ENCODE measurements around the gene SLC9A5.

Gene SLC9A5

DNA sequence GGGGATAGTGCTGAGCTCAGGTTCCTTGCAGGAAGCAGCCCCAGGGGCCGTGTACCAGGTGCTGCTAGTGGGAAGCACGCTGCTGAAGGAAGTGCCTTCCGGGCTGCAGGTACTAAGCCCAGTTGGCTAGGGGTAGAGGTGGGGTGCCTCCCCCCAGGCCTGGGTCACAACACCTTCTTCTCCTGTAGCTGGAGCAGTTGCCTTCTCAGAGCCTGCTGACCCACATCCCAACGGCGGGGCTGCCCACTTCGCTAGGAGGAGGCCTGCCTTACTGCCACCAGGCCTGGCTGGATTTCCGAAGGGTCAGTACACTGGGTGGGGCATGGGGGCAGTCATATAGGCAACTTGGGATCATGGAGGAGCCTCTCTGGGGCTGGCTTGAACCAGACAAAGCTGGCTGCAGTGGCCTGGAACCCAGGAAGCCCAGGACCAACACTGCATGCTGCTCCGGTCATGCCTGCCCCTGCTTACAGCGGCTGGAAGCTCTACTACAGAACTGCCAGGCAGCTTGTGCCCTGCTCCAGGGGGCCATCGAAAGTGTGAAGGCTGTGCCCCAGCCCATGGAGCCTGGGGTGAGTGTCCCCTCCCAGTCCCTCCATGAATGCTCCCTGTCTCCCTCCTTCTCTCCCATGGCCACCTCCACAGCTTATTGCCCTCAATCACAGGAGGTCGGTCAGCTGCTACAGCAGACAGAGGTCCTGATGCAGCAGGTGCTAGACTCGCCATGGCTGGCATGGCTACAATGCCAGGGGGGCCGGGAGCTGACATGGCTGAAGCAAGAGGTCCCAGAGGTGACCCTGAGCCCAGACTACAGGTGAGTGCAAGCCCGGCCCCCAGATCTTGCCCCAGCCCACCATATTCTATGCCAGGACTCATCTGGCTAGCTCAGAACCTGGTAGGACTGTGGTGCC lies 33.0 kb downstream of the SLC9A5 start:
- CTCF ChIA-PET = interaction anchor here (0.7 to 1.8 kb wide), 9 partner anchors 8 to 239 kb away, joined by 3 to 7 read pairs (median 3); partner anchors contain the start of genes SLC9A5 and ZDHHC1

DNA sequence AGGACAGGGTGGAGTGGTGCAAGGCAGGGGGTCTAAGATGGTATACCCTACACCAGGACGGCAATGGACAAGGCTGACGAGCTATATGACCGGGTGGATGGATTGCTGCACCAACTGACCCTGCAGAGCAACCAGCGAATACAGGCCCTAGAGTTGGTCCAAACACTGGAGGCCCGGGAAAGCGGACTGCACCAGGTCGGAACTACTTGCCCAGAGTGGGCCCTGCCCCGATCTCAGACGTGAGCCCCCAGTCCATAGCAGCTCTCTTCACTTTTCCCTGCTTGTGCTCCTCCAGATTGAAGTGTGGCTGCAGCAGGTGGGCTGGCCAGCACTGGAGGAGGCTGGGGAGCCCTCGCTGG lies 33.6 kb downstream of the SLC9A5 start:
- CTCF ChIA-PET = interaction anchor here (0.7 to 1.4 kb wide), 5 partner anchors 11 to 239 kb away, joined by 3 to 7 read pairs (median 3); partner anchors contain the start of genes SLC9A5 and ZDHHC1
- POLR2A ChIA-PET = no interaction called here
- no peak overlapping the region for H3K4me3 ChIP-seq (ENCODE audit: low read depth, low read length)
- TF ChIP-seq, protein P1, sequence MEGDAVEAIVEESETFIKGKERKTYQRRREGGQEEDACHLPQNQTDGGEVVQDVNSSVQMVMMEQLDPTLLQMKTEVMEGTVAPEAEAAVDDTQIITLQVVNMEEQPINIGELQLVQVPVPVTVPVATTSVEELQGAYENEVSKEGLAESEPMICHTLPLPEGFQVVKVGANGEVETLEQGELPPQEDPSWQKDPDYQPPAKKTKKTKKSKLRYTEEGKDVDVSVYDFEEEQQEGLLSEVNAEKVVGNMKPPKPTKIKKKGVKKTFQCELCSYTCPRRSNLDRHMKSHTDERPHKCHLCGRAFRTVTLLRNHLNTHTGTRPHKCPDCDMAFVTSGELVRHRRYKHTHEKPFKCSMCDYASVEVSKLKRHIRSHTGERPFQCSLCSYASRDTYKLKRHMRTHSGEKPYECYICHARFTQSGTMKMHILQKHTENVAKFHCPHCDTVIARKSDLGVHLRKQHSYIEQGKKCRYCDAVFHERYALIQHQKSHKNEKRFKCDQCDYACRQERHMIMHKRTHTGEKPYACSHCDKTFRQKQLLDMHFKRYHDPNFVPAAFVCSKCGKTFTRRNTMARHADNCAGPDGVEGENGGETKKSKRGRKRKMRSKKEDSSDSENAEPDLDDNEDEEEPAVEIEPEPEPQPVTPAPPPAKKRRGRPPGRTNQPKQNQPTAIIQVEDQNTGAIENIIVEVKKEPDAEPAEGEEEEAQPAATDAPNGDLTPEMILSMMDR (IDR thresholded peaks at IDR 0.05; ENCODE audit: insufficient read depth, low read length, missing control alignments) = no peak
- no peak for DNase-seq (ENCODE audit: low read depth, low spot score)

More for the DNA sequence above, 33.0 kb downstream of the SLC9A5 start:
- DNase-seq (ENCODE audit: low read depth, low spot score) = no peak
- TF ChIP-seq, protein P1 (IDR thresholded peaks at IDR 0.05; ENCODE audit: insufficient read depth, low read length, missing control alignments) = no peak
- POLR2A ChIA-PET = no interaction called here
- H3K4me3 ChIP-seq (ENCODE audit: low read depth, low read length) = no peak overlapping the region

DNA sequence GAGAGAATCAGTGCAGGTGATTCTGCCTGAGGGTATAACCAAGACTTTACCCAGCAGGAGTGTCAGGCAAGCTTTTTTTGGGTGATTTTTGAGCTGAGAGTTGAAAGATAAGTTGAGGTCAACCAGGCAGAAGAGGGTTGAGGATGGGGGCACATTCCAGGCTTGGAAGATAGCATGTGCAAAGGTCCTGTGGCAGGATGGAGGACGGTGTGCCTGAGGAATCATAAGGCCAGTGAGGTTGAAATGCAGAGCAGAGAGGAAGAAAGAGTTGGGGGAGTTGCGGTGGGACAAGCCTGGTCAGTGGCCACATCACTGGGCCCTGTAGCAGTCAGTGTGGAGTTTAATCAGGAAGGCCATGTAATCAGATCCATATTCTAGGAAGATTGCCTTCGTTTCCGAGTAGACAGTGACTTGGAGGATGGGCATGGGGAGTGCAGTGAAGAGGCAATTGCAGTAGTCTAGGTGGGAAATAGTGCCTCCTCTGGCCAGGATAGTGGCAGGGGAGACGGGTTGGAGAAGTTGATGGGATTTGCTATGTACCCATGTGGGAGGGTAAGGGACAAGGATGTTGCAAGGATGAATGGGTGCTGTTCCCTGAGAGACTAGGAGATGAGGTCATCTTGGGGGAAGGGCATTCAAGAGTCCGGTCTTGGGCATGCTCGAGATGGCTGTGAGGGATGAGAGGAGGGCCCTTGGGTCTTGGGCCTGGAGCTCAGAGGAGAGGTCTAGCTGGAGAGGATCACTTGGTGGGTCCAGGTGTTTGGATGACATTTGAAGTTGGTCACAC lies 34.5 kb downstream of the SLC9A5 start:
- DNase-seq (ENCODE audit: low read depth, low spot score) = no peak
- H3K4me3 ChIP-seq (ENCODE audit: low read depth, low read length) = no peak overlapping the region
- POLR2A ChIA-PET = interaction anchor here (1.0 kb wide), 1 partner anchor 39 kb away, joined by 3 read pairs; no protein-coding TSS in a partner anchor
- TF ChIP-seq, protein P1 (IDR thresholded peaks at IDR 0.05; ENCODE audit: insufficient read depth, low read length, missing control alignments) = no peak
- CTCF ChIA-PET = interaction anchor here (1.0 to 5.8 kb wide), 6 partner anchors 12 to 238 kb away, joined by 3 to 46 read pairs (median 10); partner anchors contain the start of genes SLC9A5 and ZDHHC1

DNA sequence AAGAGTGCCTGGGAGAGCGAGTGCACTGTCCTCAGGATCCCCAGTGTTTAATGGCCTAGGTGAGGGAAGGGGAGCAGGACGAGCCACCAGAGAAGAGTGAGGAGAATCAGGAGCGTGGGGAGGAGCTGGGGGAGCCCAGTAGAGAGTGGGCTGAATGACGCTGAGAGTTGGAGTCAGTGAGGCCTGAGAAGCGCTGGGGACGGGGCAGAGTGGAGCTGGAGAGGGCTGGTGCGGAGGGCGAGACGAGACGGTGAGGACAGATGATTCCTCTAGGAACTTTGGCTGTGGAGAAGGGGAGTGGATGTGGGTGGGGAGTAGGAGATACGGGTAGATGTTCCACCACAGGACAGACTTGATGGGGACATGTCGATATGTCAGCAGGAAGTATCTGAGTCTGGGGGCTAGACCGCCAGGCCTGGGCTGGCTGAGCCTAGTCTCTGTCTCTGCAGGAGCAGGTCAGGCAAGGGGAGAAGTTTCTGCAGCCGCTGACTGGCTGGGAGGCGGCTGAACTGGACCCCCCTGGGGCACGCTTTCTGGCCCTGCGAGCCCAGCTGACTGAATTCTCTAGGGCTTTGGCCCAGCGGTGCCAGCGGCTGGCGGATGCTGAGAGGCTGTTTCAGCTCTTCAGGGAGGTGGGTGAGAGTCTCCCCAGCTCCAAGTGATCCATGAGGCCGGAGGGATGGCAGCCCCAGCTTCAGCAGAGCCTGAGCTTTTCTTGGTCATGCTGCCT lies 35.2 kb downstream of the SLC9A5 start:
- ChIA-PET CTCF (interaction anchor here (1.1 to 5.8 kb wide), 7 partner anchors 11 to 148 kb away, joined by 3 to 46 read pairs (median 8); no protein-coding TSS in a partner anchor), POLR2A (interaction anchor here (1.0 kb wide), 1 partner anchor 40 kb away, joined by 3 read pairs; no protein-coding TSS in a partner anchor)
- TF ChIP-seq, protein P1 (IDR thresholded peaks at IDR 0.05; ENCODE audit: insufficient read depth, low read length, missing control alignments) = no peak
- no peak overlapping the region for H3K4me3 ChIP-seq (ENCODE audit: low read depth, low read length)
- no peak for DNase-seq (ENCODE audit: low read depth, low spot score)

DNA sequence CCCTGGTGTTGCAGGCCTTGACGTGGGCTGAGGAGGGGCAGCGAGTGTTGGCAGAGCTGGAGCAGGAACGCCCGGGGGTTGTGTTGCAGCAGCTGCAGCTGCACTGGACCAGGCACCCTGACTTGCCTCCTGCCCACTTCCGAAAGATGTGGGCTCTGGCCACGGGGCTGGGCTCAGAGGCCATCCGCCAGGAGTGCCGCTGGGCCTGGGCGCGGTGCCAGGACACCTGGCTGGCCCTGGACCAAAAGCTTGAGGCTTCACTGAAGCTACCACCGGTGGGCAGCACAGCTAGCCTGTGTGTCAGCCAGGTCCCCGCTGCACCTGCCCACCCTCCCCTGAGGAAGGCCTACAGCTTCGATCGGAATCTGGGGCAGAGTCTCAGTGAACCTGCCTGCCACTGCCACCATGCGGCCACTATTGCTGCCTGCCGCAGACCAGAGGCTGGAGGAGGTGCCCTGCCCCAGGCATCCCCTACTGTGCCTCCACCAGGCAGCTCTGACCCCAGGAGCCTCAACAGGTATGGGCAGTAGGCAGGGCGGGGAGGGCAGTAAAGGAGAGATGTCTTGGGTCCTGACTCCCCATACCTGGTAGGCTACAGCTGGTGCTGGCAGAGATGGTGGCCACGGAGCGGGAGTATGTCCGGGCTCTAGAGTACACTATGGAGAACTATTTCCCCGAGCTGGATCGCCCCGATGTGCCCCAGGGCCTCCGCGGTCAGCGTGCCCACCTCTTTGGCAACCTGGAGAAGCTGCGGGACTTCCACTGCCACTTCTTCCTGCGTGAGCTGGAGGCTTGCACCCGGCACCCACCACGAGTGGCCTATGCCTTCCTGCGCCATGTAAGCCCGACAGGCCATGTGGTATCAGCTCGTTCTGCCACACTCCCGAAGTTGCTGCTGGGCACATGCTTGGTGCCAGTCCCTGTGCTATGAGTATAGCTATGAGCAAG lies 36.2 kb downstream of the SLC9A5 start:
- ChIA-PET CTCF (interaction anchor here (0.9 to 5.8 kb wide), 15 partner anchors 10 to 300 kb away, joined by 3 to 46 read pairs (median 3); no protein-coding TSS in a partner anchor), POLR2A (interaction anchor here (0.9 kb wide), 1 partner anchor 26 kb away, joined by 3 read pairs; no protein-coding TSS in a partner anchor)
- no peak overlapping the region for H3K4me3 ChIP-seq (ENCODE audit: low read depth, low read length)
- TF ChIP-seq, protein P1 (IDR thresholded peaks at IDR 0.05; ENCODE audit: insufficient read depth, low read length, missing control alignments) = peak; percentile 60
- no peak for DNase-seq (ENCODE audit: low read depth, low spot score)

All from AG04449 (cell line).